Adrenal gland (tissue), 12 donors: Measurements from ENCODE around the gene ASAH2. TPM values are rescaled to one million over a fixed set of nuclear protein-coding genes. Genes with fewer than 3 reads are reported as not detected.

Experiments
- DNase-seq, 7 donors: peaks; one replicate each; pipeline ENCODE4 v3.0.0-alpha.2; 2019 to 2020
- H3K27ac ChIP-seq, 5 donors: fragments of 200-600 bp; sonication (generic) in 4 of 5; 1 replicate in 3 of 5; 2 replicates in 2 of 5; pipeline versions ENCODE4 v1.5.1 to v1.8.0; 2016 to 2020; ENCODE audit warnings: mild to moderate bottlenecking in 1 of 5
- H3K27me3 ChIP-seq: fragments of 200-600 bp; 2 replicates; pipeline ENCODE4 v1.8.0; 2021
- H3K36me3 ChIP-seq, 2 donors: fragments of 200-600 bp; replicated peaks in 1 of 2; 1 replicate in 1 of 2; 2 replicates in 1 of 2; pipeline versions ENCODE4 v1.5.1 to v1.8.0; 2018 to 2022
- H3K4me1 ChIP-seq, 2 donors: fragments of 200-600 bp; replicated peaks in 1 of 2; 1 replicate in 1 of 2; 2 replicates in 1 of 2; pipeline versions ENCODE4 v1.5.1 to v1.8.0; 2018 to 2021
- H3K4me3 ChIP-seq, 4 donors: fragments of 200-600 bp; sonication (generic) in 3 of 4; one replicate each; pipeline ENCODE4 v1.5.1; 2016 to 2018
- H3K9me3 ChIP-seq, 3 donors: fragments of 200-600 bp; sonication (generic) in 1 of 3; replicated peaks in 1 of 3; 1 replicate in 2 of 3; 2 replicates in 1 of 3; pipeline versions ENCODE4 v1.5.1 to v1.8.0; 2016 to 2021
- CTCF ChIP-seq, 6 experiments: fragments of 450-650 bp in 4 of 6; fragments of 200-600 bp in 2 of 6; sonication (generic) in 1 of 6; IDR thresholded peaks; 1 replicate in 5 of 6; 2 replicates in 1 of 6; pipeline versions ENCODE4 v1.5.1 to v1.8.0; 2016 to 2021; ENCODE audit warnings: antibody characterized with exemption in 6 of 6, mild to moderate bottlenecking in 2 of 6, moderate library complexity in 1 of 6
- POLR2A ChIP-seq, 2 donors: fragments of 450-650 bp; IDR thresholded peaks; one replicate each; pipeline ENCODE4 v1.6.1; 2017; ENCODE audit warnings: antibody characterized with exemption in 2 of 2, mild to moderate bottlenecking in 2 of 2, moderate library complexity in 1 of 2
- WGBS, 4 donors: extraction: QIAGEN DNeasy Blood & Tissue Kit in 2 of 4; methylation state at CpG; one replicate each; pipeline versions ENCODE4 v1.1.5 to v1.1.7; 2013 to 2017; 5-methylcytosine and 5-hydroxymethylcytosine counted together
- intact Hi-C, 2 donors: fragments of 100-400 bp; cut with DNase I; formaldehyde crosslinking; loops; one replicate each; pipeline versions ENCODE4 v1.14.1 to v1.15.0; 2022 to 2023
- polyA plus RNA-seq, 3 donors: library from polyadenylated mRNA; stranded (reverse); fragments of 200-250 nt in 2 of 3; fragments of 350-450 nt in 1 of 3; fragmentation: Illumina TruSeq in 1 of 3; extraction: RNeasy Lipid Tissue Mini Kit (QIAGEN cat#74804) in 1 of 3; gene quantifications; one replicate each; pipeline ENCODE4 v1.2.3, GENCODE V29; 2013 to 2014
- total RNA-seq, 9 donors: library from RNA; depleted of rRNA in 4 of 9; stranded (reverse); fragments of >200 nt in 4 of 9; fragments of 120-200 nt in 1 of 9; fragmentation: NEBNext Ultra II Directional in 1 of 9; extraction: Animal tissue kit (Norgen Biotek cat#: 25700) in 1 of 9; gene quantifications; one replicate each; pipeline versions ENCODE4 v1.1.0 to v1.2.4, GENCODE V29; 2013 to 2023
- donor health status: healthy with polysubstance abuse.
- donor health status: Bipolar disorder and iron deficiency.
- donor health status: DM: yes; HTN: yes; CAD: no.
- donor health status: DM: no; HTN: no; CAD: no.
- donor health status: DM: no; HTN: no; CAD: no.
- donor health status: DM: yes; HTN: yes; CAD: no.

ASAH2 gene
- total and polyA plus RNA-seq, 12 donors = 0.13 to 8.7 (median 1.4) TPM

DNA sequence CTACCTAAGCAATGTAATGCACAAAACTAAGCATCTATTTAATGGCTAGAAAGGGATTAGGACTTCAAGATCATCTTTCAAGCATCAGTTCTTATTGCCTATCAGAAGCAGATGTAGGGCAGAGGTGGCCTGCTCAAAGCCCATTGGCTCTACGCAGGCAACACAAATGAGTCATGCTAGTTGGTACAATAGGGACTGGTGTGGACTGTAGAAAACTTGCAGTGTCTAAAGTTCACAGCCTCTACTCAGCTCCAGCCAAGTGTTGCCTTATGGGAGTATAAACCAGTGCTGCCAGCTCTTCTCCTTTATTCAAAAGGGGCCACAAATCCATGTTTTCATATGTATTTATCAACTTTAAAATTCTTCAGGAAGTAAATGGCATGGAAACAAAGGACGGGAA lies 31.7 kb downstream of the ASAH2 start:
- Histone ChIP-seq H3K27me3 (no peaks in the 10 kb centered on the region), H3K36me3 (no peaks in the 10 kb centered on the region), H3K9me3 (no peaks in the 10 kb centered on the region), H3K4me3 (no peak overlapping the region), H3K27ac (no peak overlapping the region), H3K4me1 (no peaks in the 10 kb centered on the region)
- intact Hi-C loops = loop anchor here in 1 of 2 donors (10.0 kb wide), 1 partner anchor 625 kb away; no protein-coding TSS in a partner anchor
- DNase-seq = no peak
- no peak for TF ChIP-seq POLR2A (IDR thresholded peaks at IDR 0.05)
- TF ChIP-seq CTCF (IDR thresholded peaks at IDR 0.05) = no peak
- WGBS, 4 donors = 92 to 94% (median 93%) methylated on average over 2 of the region's 2 CpGs

DNA sequence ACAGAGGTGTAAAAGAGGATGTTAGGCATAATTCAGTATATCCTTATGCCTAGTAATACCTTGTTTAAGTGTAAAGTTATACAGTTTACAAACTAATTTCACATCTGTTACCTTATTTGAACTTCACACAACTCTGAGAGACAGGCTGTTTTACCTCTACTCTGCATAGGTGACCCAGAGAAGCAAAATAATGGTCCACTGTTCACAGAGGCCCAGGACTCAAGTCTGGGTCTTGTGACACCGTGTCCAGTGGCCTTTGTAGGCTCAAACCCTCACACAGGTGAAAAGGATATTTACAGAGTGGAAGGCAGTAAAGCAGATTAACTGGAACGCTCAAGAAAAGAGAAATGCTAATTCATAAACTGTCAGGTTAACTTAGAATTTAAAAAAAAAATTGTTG lies 32.1 kb downstream of the ASAH2 start:
- no peak for TF ChIP-seq POLR2A (IDR thresholded peaks at IDR 0.05)
- no peak for TF ChIP-seq CTCF (IDR thresholded peaks at IDR 0.05)
- H3K36me3 ChIP-seq = no peaks in the 10 kb centered on the region
- H3K9me3 ChIP-seq = no peaks in the 10 kb centered on the region
- WGBS, 4 donors = 76 to 86% (median 81%) methylated on average over 2 of the region's 2 CpGs
- H3K27ac ChIP-seq = no peak overlapping the region
- no peak overlapping the region for H3K4me3 ChIP-seq
- no peaks in the 10 kb centered on the region for H3K4me1 ChIP-seq
- DNase-seq = no peak
- intact Hi-C loops = no loop called here
- H3K27me3 ChIP-seq = no peaks in the 10 kb centered on the region

DNA sequence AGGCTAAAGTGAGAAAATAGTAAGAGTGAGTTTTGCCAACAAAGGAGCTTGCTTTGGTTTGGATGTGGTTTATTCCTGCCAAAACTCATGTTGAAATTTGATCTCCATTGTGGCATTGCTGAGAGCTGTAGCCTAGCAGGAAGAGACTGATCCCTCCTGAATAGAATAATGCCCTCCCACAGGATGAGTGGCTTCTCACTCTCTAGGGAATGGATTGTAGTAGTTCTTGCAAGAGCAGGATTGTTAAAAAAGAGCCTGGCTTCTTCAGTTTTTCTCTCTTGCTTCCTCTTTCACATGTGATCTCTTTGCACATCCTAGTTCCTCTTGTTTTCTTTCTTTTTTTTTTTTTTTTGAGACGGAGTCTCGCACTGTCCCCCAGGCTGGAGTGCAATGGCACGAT lies 34.4 kb downstream of the ASAH2 start:
- H3K4me1 ChIP-seq = no peaks in the 10 kb centered on the region
- TF ChIP-seq CTCF (IDR thresholded peaks at IDR 0.05) (no peak), POLR2A (IDR thresholded peaks at IDR 0.05) (no peak)
- no peak for DNase-seq
- no peaks in the 10 kb centered on the region for H3K9me3 ChIP-seq
- H3K4me3 ChIP-seq = no peak overlapping the region
- intact Hi-C loops = no loop called here
- no peaks in the 10 kb centered on the region for H3K27me3 ChIP-seq
- WGBS, 4 donors = 47 to 73% (median 61%) methylated on average over 2 to 3 of the region's 3 CpGs
- H3K27ac ChIP-seq = no peak overlapping the region
- no peaks in the 10 kb centered on the region for H3K36me3 ChIP-seq

DNA sequence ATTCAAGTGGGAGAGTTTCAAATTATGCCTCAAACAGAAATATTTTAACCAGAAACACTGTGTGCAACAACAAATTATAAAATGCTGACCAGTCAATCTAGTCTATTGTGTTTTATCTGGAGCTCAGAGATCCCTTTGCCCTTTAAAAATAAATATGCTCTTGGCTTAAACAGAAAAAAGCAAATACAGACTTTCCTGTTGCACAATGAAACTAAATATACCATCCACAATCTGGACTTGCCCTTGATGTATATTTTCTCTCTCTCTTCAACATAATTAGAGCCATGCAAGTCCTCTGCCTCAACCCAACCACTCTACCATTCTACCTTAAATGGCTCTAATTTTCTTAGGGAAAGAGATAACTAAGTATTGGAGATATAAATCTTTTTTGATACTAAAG lies 34.9 kb downstream of the ASAH2 start:
- no peak for DNase-seq
- H3K4me3 ChIP-seq = no peak overlapping the region
- H3K4me1 ChIP-seq = no peaks in the 10 kb centered on the region
- no peaks in the 10 kb centered on the region for H3K27me3 ChIP-seq
- TF ChIP-seq CTCF (IDR thresholded peaks at IDR 0.05) (no peak), POLR2A (IDR thresholded peaks at IDR 0.05) (no peak)
- H3K36me3 ChIP-seq = no peaks in the 10 kb centered on the region
- intact Hi-C loops = no loop called here
- H3K27ac ChIP-seq = no peak overlapping the region
- no peaks in the 10 kb centered on the region for H3K9me3 ChIP-seq
